Measurements from ENCODE around the gene CIZ1. TPM values are rescaled to one million over a fixed set of nuclear protein-coding genes. Genes with fewer than 3 reads are reported as not detected.

Gene CIZ1
- total and polyA plus RNA-seq, 9 of the 15 experiments (the other 6 are each of a cell fraction or from before 2014, with no cell fraction given), result 6.6 to 329 (median 87.8) TPM

- TF ChIP-seq E4F1 (CRISPR knock-in tag; IDR thresholded peaks at IDR 0.05; ENCODE audit: borderline replicate concordance) (no peak), CHAMP1 (IDR thresholded peaks at IDR 0.05) (no peak), GATA2 (CRISPR knock-in tag; IDR thresholded peaks at IDR 0.05) (no peak), CSDE1 (IDR thresholded peaks at IDR 0.05) (peak in 1 of 2 experiments; percentile 45; a peak in 1 of 4 replicates), ARNT (IDR thresholded peaks at IDR 0.05) (peak in 1 of 2 experiments; percentile 62; a peak in 2 of 4 replicates), NFIX (CRISPR knock-in tag; IDR thresholded peaks at IDR 0.05; ENCODE audit: low read depth) (no peak), GABPA (tag; conservative IDR thresholded peaks at IDR 0.05; ENCODE audit: low read depth) (no peak), FOS (IDR thresholded peaks at IDR 0.05; ENCODE audit: extremely low read depth, insufficient read length) (no peak), PHF8 (IDR thresholded peaks at IDR 0.05; ENCODE audit: borderline replicate concordance, low read length) (no peak), ZNF3 (CRISPR knock-in tag; IDR thresholded peaks at IDR 0.05) (no peak), CHD1 (IDR thresholded peaks at IDR 0.05; ENCODE audit: low read length) (no peak), FOXP4 (CRISPR knock-in tag; IDR thresholded peaks at IDR 0.05; ENCODE audit: borderline replicate concordance) (no peak), ZMIZ1 (IDR thresholded peaks at IDR 0.05; ENCODE audit: low read depth in 2 of 2, low read length in 2 of 2) (no peak), CBX8 (IDR thresholded peaks at IDR 0.05; ENCODE audit: borderline replicate concordance, extremely low read depth, low read depth, low read length, poor library complexity, severe bottlenecking) (no peak)
These were observed 11.3 kb upstream of the CIZ1 start (continued) for GRCh38 chr9:128202648-128203023.

All from K562 (cell line).